SK-N-SH (cell line): ENCODE data around the gene PPP1R36. TPM values are rescaled to one million over a fixed set of nuclear protein-coding genes. Genes with fewer than 3 reads are reported as not detected.

ENCODE experiments used
- CTCF ChIA-PET: fragments of 300-600, 350-600 bp; formaldehyde crosslinking; extraction: SDS; loops from one replicate; lab custom pipeline; 2021; lab: Yijun Ruan, JAX
- POLR2A ChIA-PET: fragments of 350-600 bp; sonication (Branson Sonifier 250); formaldehyde crosslinking; extraction: SDS; loops from one replicate; lab custom pipeline; 2020; ENCODE audit warnings: antibody characterized with exemption, inconsistent platforms; lab: Yijun Ruan, JAX
- DNase-seq: peaks from one replicate; pipeline ENCODE4 v3.0.0; 2012
- H2AFZ ChIP-seq: fragments of 200-600 bp; sonication (generic); 2 replicates; pipeline ENCODE4 v1.8.1; 2016; ENCODE audit warnings: antibody characterized with exemption, mild to moderate bottlenecking, low read depth
- H3F3A ChIP-seq: fragments of 200-600 bp; sonication (generic); replicated peaks from 2 replicates; pipeline ENCODE3; 2016; ENCODE audit warnings: antibody characterized with exemption, mild to moderate bottlenecking; ENCODE audit not compliant: insufficient read depth
- H3K27ac ChIP-seq, 2 experiments: fragments of 200-500 bp in 1 of 2; fragments of 200-600 bp in 1 of 2; sonication (Bioruptor generic) in 1 of 2; sonication (generic), shearing (Covaris generic) in 1 of 2; 2 replicates each; pipeline versions ENCODE4 v1.5.1 to v1.6.1; 2014 to 2016; ENCODE audit warnings: low read depth in 2 of 2, inconsistent platforms in 1 of 2, low read length in 1 of 2, mild to moderate bottlenecking in 1 of 2, mixed read lengths in 1 of 2
- H3K27me3 ChIP-seq: fragments of 200-600 bp; sonication (generic), shearing (Covaris generic); 2 replicates; pipeline ENCODE4 v1.6.1; 2016; ENCODE audit warnings: mixed run types; ENCODE audit not compliant: insufficient read depth
- H3K36me3 ChIP-seq, 2 experiments: fragments of 200-500 bp in 1 of 2; fragments of 200-600 bp in 1 of 2; sonication (Bioruptor generic) in 1 of 2; sonication (generic) in 1 of 2; replicated peaks in 1 of 2; 2 replicates each; pipeline versions ENCODE3 to v1.5.1; 2014 to 2016; ENCODE audit warnings: low read length in 1 of 2, mild to moderate bottlenecking in 1 of 2; ENCODE audit not compliant: insufficient read depth in 2 of 2, control insufficient read depth in 1 of 2
- H3K4me1 ChIP-seq, 2 experiments: fragments of 200-500 bp in 1 of 2; fragments of 200-600 bp in 1 of 2; sonication (Bioruptor generic) in 1 of 2; sonication (generic), shearing (Covaris generic) in 1 of 2; 2 replicates each; pipeline versions ENCODE4 v1.5.1 to v1.6.1; 2014 to 2016; ENCODE audit warnings: low read depth in 1 of 2, low read length in 1 of 2, mixed run types in 1 of 2; ENCODE audit not compliant: insufficient read depth in 2 of 2, control insufficient read depth in 1 of 2
- H3K4me2 ChIP-seq: fragments of 200-600 bp; sonication (generic), shearing (Covaris generic); 2 replicates; pipeline ENCODE4 v1.6.1; 2017; ENCODE audit warnings: mixed run types
- H3K4me3 ChIP-seq, 2 experiments: fragments of 200-500 bp in 1 of 2; fragments of 200-600 bp in 1 of 2; sonication (Bioruptor generic) in 1 of 2; sonication (generic), shearing (Covaris generic) in 1 of 2; 2 replicates each; pipeline versions ENCODE4 v1.5.1 to v1.8.1; 2014 to 2016; ENCODE audit warnings: low read depth in 2 of 2, inconsistent platforms in 1 of 2, low read length in 1 of 2, mild to moderate bottlenecking in 1 of 2, mixed read lengths in 1 of 2, moderate library complexity in 1 of 2
- H3K79me2 ChIP-seq: fragments of 200-600 bp; sonication (generic); 2 replicates; pipeline ENCODE4 v1.8.1; 2017; ENCODE audit warnings: mild to moderate bottlenecking; ENCODE audit not compliant: insufficient read depth
- H3K9ac ChIP-seq: fragments of 200-600 bp; sonication (generic); 2 replicates; pipeline ENCODE4 v1.6.1; 2017; ENCODE audit warnings: mixed run types
- H3K9me2 ChIP-seq: fragments of 200-600 bp; sonication (generic); 2 replicates; pipeline ENCODE4 v1.6.1; 2017; ENCODE audit warnings: mixed run types
- H3K9me3 ChIP-seq: fragments of 200-600 bp; sonication (generic); 2 replicates; pipeline ENCODE4 v1.6.1; 2017; ENCODE audit warnings: mixed run types, mild to moderate bottlenecking, moderate library complexity
- H4K20me1 ChIP-seq: fragments of 200-600 bp; sonication (generic); 2 replicates; pipeline ENCODE4 v1.6.1; 2017; ENCODE audit warnings: mild to moderate bottlenecking, mixed run types; ENCODE audit not compliant: insufficient read depth
- CHD2 ChIP-seq: fragments of 150-350 bp; IDR thresholded peaks from 2 replicates; pipeline ENCODE4 v1.6.1; 2018; ENCODE audit warnings: low read length; ENCODE audit not compliant: partially characterized antibody
- EP300 ChIP-seq, 2 experiments: IDR thresholded peaks; 2 replicates each; pipeline versions ENCODE4 v1.4.0 to v1.6.1; 2012; ENCODE audit warnings: borderline replicate concordance in 1 of 2, low read depth in 1 of 2, low read length in 1 of 2
- FOSL2 ChIP-seq: IDR thresholded peaks from 2 replicates; pipeline ENCODE4 v1.4.0; 2012; ENCODE audit warnings: low read depth, mild to moderate bottlenecking, moderate library complexity, borderline replicate concordance
- FOXJ3 ChIP-seq: sonication (generic); formaldehyde crosslinking; IDR thresholded peaks from 2 replicates; pipeline ENCODE4 v1.5.1; 2020; ENCODE audit warnings: mild to moderate bottlenecking, missing genetic modification reagents
- FOXM1 ChIP-seq: IDR thresholded peaks from 2 replicates; pipeline ENCODE4 v1.4.0; 2012; ENCODE audit warnings: low read depth, mild to moderate bottlenecking
- GATA2 ChIP-seq: sonication (generic); formaldehyde crosslinking; IDR thresholded peaks from 2 replicates; pipeline ENCODE4 v1.5.0; 2020; ENCODE audit warnings: mild to moderate bottlenecking, missing genetic modification reagents
- MEF2A ChIP-seq: IDR thresholded peaks from 2 replicates; pipeline ENCODE4 v1.4.0; 2012; ENCODE audit warnings: low read depth, borderline replicate concordance
- MXI1 ChIP-seq: IDR thresholded peaks from 2 replicates; pipeline ENCODE4 v1.6.1; 2012; ENCODE audit warnings: mild to moderate bottlenecking, low read depth, low read length, improper control_type of control experiment
- NRF1 ChIP-seq: IDR thresholded peaks from 2 replicates; pipeline ENCODE4 v1.6.1; 2012; ENCODE audit warnings: low read depth, mild to moderate bottlenecking, low read length
- PBX3 ChIP-seq: IDR thresholded peaks from 2 replicates; pipeline ENCODE4; 2012
- REST ChIP-seq: IDR thresholded peaks from 2 replicates; pipeline ENCODE4 v1.6.1; 2012; ENCODE audit warnings: mild to moderate bottlenecking, low read depth, low read length, moderate library complexity
- RFX5 ChIP-seq: IDR thresholded peaks from 2 replicates; pipeline ENCODE4 v1.6.1; 2012; ENCODE audit warnings: mild to moderate bottlenecking, improper control_type of control experiment, low read length
- RXRA ChIP-seq: IDR thresholded peaks from 2 replicates; pipeline ENCODE4 v1.4.0; 2012; ENCODE audit warnings: low read depth, mild to moderate bottlenecking, borderline replicate concordance
- SMC3 ChIP-seq: IDR thresholded peaks from 2 replicates; pipeline ENCODE4 v1.6.1; 2012; ENCODE audit warnings: low read depth, low read length, improper control_type of control experiment
- TAF1 ChIP-seq: IDR thresholded peaks from 2 replicates; pipeline ENCODE4 v1.6.1; 2012; ENCODE audit warnings: low read depth, mild to moderate bottlenecking, low read length, moderate library complexity, borderline replicate concordance
- polyA plus RNA-seq, 3 experiments: library from polyadenylated mRNA; depleted of rRNA; stranded (reverse); fragments of >200 nt; gene quantifications; 2 replicates each; pipeline ENCODE4 v1.2.3, GENCODE V29; 2012
- TF ChIP-seq, protein P1 (sequence below): fragments of 150-350 bp; IDR thresholded peaks from 2 replicates; pipeline ENCODE4 v1.6.1; 2017; ENCODE audit warnings: antibody characterized with exemption, low read length, low read depth, borderline replicate concordance
- TF ChIP-seq, protein P2 (sequence below): IDR thresholded peaks from 2 replicates; pipeline ENCODE4 v1.4.0; 2012; ENCODE audit warnings: low read depth, borderline replicate concordance
- TF ChIP-seq, protein P3 (sequence below): fragments of 150-350 bp; IDR thresholded peaks from 2 replicates; pipeline ENCODE4 v1.6.1; 2016; ENCODE audit warnings: mild to moderate bottlenecking, low read depth, low read length
- TF ChIP-seq, protein P4 (sequence below): fragments of 200-600 bp; sonication (generic); IDR thresholded peaks from 2 replicates; pipeline ENCODE4 v1.6.1; 2017; ENCODE audit warnings: antibody characterized with exemption, mild to moderate bottlenecking, moderate library complexity

PPP1R36 gene
- polyA plus RNA-seq, 1 of the 3 experiments (the other 2 are of a cell fraction), result 0.08 TPM

- CTCF ChIA-PET, result interaction anchor here (0.8 kb wide), 1 partner anchor 64 kb away, joined by 4 read pairs; no protein-coding TSS in a partner anchor
Observed at GRCh38 chr14:64572386-64573104, 22.8 kb downstream of the PPP1R36 start.

More at GRCh38 chr14:64572386-64573104, 22.8 kb downstream of the PPP1R36 start:
- peaks cover 2 to 6% of the 10 kb centered on the region in 2 experiments; a peak in 2 of 4 replicates for H3K4me1 ChIP-seq
- no peak overlapping the region for H3K4me2 ChIP-seq
- no peak overlapping the region for H2AFZ ChIP-seq
- no peaks in the 10 kb centered on the region for H3K36me3 ChIP-seq
- no peaks in the 10 kb centered on the region for H3K27me3 ChIP-seq
- no peaks in the 10 kb centered on the region for H3K9me2 ChIP-seq
- POLR2A ChIA-PET, result no interaction called here
- H3K4me3 ChIP-seq, result no peak overlapping the region
- no peaks in the 10 kb centered on the region for H3F3A ChIP-seq
- no peak for DNase-seq
- no peaks in the 10 kb centered on the region for H4K20me1 ChIP-seq
- H3K79me2 ChIP-seq, result no peaks in the 10 kb centered on the region
- no peaks in the 10 kb centered on the region for H3K9me3 ChIP-seq
- no peak overlapping the region for H3K27ac ChIP-seq
- TF ChIP-seq MEF2A (no peak), TAF1 (no peak), EP300 (IDR thresholded peaks at IDR 0.05; ENCODE audit: borderline replicate concordance in 1 of 2, low read depth in 1 of 2, low read length in 1 of 2) (no peak), PBX3 (no peak), RXRA (no peak), FOSL2 (no peak), FOXM1 (no peak), MXI1 (no peak), CHD2 (no peak), FOXJ3 (CRISPR knock-in tag) (no peak), SMC3 (no peak), RFX5 (no peak), REST (no peak), GATA2 (CRISPR knock-in tag) (no peak), NRF1 (no peak)
- TF ChIP-seq, protein P1, sequence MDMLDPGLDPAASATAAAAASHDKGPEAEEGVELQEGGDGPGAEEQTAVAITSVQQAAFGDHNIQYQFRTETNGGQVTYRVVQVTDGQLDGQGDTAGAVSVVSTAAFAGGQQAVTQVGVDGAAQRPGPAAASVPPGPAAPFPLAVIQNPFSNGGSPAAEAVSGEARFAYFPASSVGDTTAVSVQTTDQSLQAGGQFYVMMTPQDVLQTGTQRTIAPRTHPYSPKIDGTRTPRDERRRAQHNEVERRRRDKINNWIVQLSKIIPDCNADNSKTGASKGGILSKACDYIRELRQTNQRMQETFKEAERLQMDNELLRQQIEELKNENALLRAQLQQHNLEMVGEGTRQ, result no peak
- TF ChIP-seq, protein P2, sequence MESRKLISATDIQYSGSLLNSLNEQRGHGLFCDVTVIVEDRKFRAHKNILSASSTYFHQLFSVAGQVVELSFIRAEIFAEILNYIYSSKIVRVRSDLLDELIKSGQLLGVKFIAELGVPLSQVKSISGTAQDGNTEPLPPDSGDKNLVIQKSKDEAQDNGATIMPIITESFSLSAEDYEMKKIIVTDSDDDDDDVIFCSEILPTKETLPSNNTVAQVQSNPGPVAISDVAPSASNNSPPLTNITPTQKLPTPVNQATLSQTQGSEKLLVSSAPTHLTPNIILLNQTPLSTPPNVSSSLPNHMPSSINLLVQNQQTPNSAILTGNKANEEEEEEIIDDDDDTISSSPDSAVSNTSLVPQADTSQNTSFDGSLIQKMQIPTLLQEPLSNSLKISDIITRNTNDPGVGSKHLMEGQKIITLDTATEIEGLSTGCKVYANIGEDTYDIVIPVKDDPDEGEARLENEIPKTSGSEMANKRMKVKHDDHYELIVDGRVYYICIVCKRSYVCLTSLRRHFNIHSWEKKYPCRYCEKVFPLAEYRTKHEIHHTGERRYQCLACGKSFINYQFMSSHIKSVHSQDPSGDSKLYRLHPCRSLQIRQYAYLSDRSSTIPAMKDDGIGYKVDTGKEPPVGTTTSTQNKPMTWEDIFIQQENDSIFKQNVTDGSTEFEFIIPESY, result no peak
- TF ChIP-seq, protein P3, sequence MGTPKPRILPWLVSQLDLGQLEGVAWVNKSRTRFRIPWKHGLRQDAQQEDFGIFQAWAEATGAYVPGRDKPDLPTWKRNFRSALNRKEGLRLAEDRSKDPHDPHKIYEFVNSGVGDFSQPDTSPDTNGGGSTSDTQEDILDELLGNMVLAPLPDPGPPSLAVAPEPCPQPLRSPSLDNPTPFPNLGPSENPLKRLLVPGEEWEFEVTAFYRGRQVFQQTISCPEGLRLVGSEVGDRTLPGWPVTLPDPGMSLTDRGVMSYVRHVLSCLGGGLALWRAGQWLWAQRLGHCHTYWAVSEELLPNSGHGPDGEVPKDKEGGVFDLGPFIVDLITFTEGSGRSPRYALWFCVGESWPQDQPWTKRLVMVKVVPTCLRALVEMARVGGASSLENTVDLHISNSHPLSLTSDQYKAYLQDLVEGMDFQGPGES, result no peak
- TF ChIP-seq, protein P4, sequence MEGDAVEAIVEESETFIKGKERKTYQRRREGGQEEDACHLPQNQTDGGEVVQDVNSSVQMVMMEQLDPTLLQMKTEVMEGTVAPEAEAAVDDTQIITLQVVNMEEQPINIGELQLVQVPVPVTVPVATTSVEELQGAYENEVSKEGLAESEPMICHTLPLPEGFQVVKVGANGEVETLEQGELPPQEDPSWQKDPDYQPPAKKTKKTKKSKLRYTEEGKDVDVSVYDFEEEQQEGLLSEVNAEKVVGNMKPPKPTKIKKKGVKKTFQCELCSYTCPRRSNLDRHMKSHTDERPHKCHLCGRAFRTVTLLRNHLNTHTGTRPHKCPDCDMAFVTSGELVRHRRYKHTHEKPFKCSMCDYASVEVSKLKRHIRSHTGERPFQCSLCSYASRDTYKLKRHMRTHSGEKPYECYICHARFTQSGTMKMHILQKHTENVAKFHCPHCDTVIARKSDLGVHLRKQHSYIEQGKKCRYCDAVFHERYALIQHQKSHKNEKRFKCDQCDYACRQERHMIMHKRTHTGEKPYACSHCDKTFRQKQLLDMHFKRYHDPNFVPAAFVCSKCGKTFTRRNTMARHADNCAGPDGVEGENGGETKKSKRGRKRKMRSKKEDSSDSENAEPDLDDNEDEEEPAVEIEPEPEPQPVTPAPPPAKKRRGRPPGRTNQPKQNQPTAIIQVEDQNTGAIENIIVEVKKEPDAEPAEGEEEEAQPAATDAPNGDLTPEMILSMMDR, result no peak
- H3K9ac ChIP-seq, result no peak overlapping the region
